Glutamatergic neuron (in vitro differentiated cells): ENCODE results near the gene DYNC1H1. TPM values are rescaled to one million over a fixed set of nuclear protein-coding genes. Genes with fewer than 3 reads are reported as not detected.

Experiments
- DNase-seq: peaks from one replicate; pipeline ENCODE4 v3.0.0; 2022
- H3K27ac Mint-ChIP-seq: one replicate; pipeline ENCODE4 v1.8.0; 2020; ENCODE audit warnings: mild to moderate bottlenecking, mixed read lengths, inconsistent platforms; ENCODE audit not compliant: unreplicated experiment
- H3K27me3 Mint-ChIP-seq: one replicate; pipeline ENCODE4 v1.8.0; 2020; ENCODE audit warnings: mild to moderate bottlenecking, moderate library complexity, mixed read lengths, inconsistent platforms; ENCODE audit not compliant: unreplicated experiment
- H3K36me3 Mint-ChIP-seq: one replicate; pipeline ENCODE4 v1.8.0; 2020; ENCODE audit warnings: mild to moderate bottlenecking, mixed read lengths, inconsistent platforms; ENCODE audit not compliant: unreplicated experiment
- H3K4me1 Mint-ChIP-seq: one replicate; pipeline ENCODE4 v1.8.0; 2020; ENCODE audit warnings: mild to moderate bottlenecking, low read depth, mixed read lengths, inconsistent platforms; ENCODE audit not compliant: unreplicated experiment
- H3K4me3 Mint-ChIP-seq: one replicate; pipeline ENCODE4 v1.8.0; 2020; ENCODE audit warnings: mild to moderate bottlenecking, mixed read lengths, inconsistent platforms; ENCODE audit not compliant: unreplicated experiment
- H3K9me3 Mint-ChIP-seq: one replicate; pipeline ENCODE4 v1.8.0; 2020; ENCODE audit warnings: mild to moderate bottlenecking, moderate library complexity, mixed read lengths, inconsistent platforms; ENCODE audit not compliant: unreplicated experiment
- total RNA-seq: library from RNA; stranded (reverse); fragmentation: NEBNext Ultra II Directional; extraction: Animal tissue kit (Norgen Biotek cat#: 25700); gene quantifications from one replicate; pipeline ENCODE4 v1.2.1, GENCODE V29; 2021; ENCODE audit not compliant: unreplicated experiment
- TF ChIP-seq, protein P1 (sequence below): fragments of 200-600 bp; sonication (generic); IDR thresholded peaks from one replicate; pipeline ENCODE4 v1.5.0; 2021; ENCODE audit not compliant: partially characterized antibody, unreplicated experiment

DYNC1H1 gene
- total RNA-seq, 1 donor from 2014 or later = 2,051 TPM

DNA sequence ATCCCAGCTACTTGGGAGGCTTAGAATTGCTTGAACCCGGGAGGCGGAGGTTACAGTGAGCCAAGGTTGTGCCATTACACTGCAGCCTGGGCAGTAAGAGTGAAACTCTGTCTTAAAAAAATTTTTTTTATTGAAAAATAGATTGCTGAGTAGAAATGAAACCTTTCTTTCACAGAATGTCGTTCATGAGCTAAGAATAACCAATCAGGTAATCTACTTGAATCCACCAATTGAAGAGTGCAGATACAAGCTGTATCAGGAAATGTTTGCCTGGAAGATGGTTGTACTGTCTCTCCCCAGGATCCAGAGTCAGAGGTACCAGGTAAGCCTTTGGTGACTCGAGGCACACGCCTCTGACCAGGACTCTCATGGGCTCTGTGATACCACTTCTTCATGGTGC, 27.0 kb downstream of the DYNC1H1 start:
- TF ChIP-seq, protein P1, sequence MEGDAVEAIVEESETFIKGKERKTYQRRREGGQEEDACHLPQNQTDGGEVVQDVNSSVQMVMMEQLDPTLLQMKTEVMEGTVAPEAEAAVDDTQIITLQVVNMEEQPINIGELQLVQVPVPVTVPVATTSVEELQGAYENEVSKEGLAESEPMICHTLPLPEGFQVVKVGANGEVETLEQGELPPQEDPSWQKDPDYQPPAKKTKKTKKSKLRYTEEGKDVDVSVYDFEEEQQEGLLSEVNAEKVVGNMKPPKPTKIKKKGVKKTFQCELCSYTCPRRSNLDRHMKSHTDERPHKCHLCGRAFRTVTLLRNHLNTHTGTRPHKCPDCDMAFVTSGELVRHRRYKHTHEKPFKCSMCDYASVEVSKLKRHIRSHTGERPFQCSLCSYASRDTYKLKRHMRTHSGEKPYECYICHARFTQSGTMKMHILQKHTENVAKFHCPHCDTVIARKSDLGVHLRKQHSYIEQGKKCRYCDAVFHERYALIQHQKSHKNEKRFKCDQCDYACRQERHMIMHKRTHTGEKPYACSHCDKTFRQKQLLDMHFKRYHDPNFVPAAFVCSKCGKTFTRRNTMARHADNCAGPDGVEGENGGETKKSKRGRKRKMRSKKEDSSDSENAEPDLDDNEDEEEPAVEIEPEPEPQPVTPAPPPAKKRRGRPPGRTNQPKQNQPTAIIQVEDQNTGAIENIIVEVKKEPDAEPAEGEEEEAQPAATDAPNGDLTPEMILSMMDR = no peak
- H3K27ac Mint-ChIP-seq = no peak overlapping the region
- peaks cover 2% of the 10 kb centered on the region for H3K27me3 Mint-ChIP-seq
- H3K9me3 Mint-ChIP-seq = peaks cover 6% of the 10 kb centered on the region
- H3K4me1 Mint-ChIP-seq = peaks cover 2% of the 10 kb centered on the region
- DNase-seq = no peak
- no peak overlapping the region for H3K4me3 Mint-ChIP-seq
- peaks cover 13% of the 10 kb centered on the region for H3K36me3 Mint-ChIP-seq

DNA sequence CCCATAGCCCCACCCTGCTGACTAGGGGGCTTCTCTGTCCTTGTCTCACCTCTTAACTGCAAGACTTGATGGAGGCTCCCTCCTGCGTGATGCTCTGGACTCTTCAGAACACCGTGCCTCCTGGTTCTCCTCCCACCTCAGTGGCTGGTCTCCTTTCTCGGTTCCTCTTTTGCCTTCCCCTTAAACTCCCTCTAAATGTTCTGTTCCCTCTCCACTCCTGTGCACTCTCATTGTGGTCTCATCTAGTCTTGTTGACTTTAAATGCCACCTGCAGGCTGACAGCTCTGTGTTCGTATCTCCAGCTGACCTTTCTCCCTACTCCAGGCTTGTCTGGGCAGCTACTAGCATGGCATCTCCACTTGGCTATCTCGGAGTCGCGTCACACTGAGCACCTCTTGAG, 28.3 kb downstream of the DYNC1H1 start:
- peaks cover 13% of the 10 kb centered on the region for H3K36me3 Mint-ChIP-seq
- H3K9me3 Mint-ChIP-seq = peaks cover 5% of the 10 kb centered on the region
- peak overlapping the region; percentile 49 for H3K27ac Mint-ChIP-seq
- no peak for DNase-seq
- no peak overlapping the region for H3K4me3 Mint-ChIP-seq
- peaks cover 2% of the 10 kb centered on the region for H3K27me3 Mint-ChIP-seq
- TF ChIP-seq, protein P1 = no peak
- peaks cover 2% of the 10 kb centered on the region for H3K4me1 Mint-ChIP-seq

DNA sequence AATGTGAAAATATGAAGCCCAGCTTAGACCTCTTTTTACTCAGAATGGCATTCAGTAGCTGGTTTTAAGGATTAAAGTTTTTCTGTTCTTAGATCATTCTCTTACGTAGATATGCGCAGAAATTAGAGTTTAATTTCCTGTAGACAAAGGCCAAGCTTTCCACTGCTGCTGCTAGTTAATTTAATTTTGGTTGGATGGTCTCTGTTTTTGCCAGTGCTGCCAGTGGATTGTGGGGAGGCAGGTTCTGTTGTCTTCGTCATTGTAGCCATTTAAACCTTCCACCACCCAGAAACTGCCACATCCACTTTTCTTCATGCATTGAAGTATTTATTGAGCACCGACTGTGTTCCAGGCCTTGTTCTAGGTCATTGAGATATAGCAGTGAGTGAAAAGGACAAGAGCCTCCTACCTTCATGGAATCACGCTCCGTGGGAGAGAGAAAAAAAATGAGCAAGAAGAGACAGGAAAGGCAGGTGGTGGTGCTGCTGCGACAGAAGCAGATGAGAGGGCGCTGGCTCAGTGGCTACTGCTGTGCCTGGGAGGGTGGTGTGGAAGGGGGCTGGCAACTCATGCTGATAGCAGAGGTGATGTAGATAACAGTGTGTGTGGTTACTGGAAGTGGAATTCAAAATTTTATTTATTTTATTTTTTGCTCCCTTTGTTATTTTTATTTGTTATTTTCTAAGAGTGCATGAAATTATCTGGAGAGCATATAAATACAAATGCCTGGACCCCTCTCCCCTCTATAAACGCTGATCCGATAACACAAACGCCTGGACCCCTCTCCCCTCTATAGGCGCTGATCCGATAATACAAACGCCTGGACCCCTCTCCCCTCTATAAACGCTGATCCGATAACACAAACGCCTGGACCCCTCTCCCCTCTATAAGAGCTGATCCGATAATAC, 33.3 kb downstream of the DYNC1H1 start:
- H3K4me1 Mint-ChIP-seq = peaks cover 2% of the 10 kb centered on the region
- H3K4me3 Mint-ChIP-seq = no peak overlapping the region

DNA sequence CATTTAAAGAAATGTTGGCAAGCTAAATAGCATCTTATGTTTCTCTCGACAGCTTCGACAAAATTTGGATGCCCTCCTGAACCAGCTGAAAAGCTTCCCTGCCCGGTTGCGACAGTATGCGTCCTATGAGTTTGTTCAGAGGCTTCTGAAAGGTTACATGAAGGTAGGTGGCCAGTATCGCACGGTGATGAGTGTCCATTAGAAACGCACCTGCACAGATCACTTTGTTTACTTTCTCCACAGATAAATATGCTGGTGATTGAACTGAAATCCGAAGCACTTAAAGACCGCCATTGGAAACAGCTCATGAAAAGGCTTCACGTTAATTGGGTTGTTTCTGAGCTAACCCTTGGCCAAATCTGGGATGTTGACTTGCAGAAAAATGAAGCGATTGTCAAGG, 36.5 kb downstream of the DYNC1H1 start:
- TF ChIP-seq, protein P1 = no peak
- no peak overlapping the region for H3K4me3 Mint-ChIP-seq
- peaks cover 15% of the 10 kb centered on the region for H3K27me3 Mint-ChIP-seq
- H3K9me3 Mint-ChIP-seq = peaks cover 4% of the 10 kb centered on the region
- no peak overlapping the region for H3K27ac Mint-ChIP-seq
- DNase-seq = no peak
- H3K36me3 Mint-ChIP-seq = peaks cover 6% of the 10 kb centered on the region
- no peaks in the 10 kb centered on the region for H3K4me1 Mint-ChIP-seq

More for the DNA sequence above, 33.3 kb downstream of the DYNC1H1 start:
- Mint-ChIP-seq H3K36me3 (peaks cover 9% of the 10 kb centered on the region), H3K27me3 (peaks cover 12% of the 10 kb centered on the region), H3K9me3 (peaks cover 3% of the 10 kb centered on the region), H3K27ac (peak overlapping the region; percentile 17)
- TF ChIP-seq, protein P1 = no peak
- DNase-seq = no peak

DNA sequence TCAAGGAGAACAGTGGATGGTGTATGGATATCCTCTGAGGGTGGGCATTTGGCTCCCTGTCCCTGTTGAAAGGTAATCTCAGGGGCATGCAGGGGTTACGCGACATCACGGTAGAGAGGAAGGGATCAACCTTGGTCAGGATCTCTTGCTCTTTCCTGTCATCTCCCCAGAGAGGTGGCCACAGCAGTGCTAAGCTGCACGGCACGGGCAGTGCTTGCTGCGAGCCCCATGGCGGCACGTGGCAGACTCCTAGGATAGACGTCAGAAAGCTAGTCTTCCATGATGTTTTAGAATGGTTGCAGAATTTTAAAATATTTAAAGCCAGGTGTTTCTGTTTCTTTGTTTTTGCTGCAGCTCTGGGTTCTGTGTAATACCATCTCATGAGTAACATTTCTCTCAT, 41.0 kb downstream of the DYNC1H1 start:
- H3K36me3 Mint-ChIP-seq = peaks cover 18% of the 10 kb centered on the region
- H3K27ac Mint-ChIP-seq = peak overlapping the region; percentile 36
- TF ChIP-seq, protein P1 = no peak
- no peak for DNase-seq
- peaks cover 31% of the 10 kb centered on the region for H3K4me1 Mint-ChIP-seq
- H3K9me3 Mint-ChIP-seq = peaks cover 23% of the 10 kb centered on the region
- H3K4me3 Mint-ChIP-seq = no peak overlapping the region
- H3K27me3 Mint-ChIP-seq = peaks cover 23% of the 10 kb centered on the region
